Progenitor cell of endocrine pancreas (in vitro differentiated cells): ENCODE measurements around the gene APOL5. TPM values are rescaled to one million over a fixed set of nuclear protein-coding genes. Genes with fewer than 3 reads are reported as not detected.

Experiments used
- DNase-seq: peaks from one replicate; pipeline ENCODE4 v3.0.0; 2021; ENCODE audit warnings: low spot score; ENCODE audit not compliant: unreplicated experiment
- H3K27ac Mint-ChIP-seq: 2 replicates; pipeline ENCODE4 v1.8.0; 2021; ENCODE audit warnings: mild to moderate bottlenecking, moderate library complexity, mixed read lengths
- H3K27me3 Mint-ChIP-seq: 2 replicates; pipeline ENCODE4 v1.8.0; 2021; ENCODE audit warnings: mixed read lengths
- H3K36me3 Mint-ChIP-seq: 2 replicates; pipeline ENCODE4 v1.8.0; 2022; ENCODE audit warnings: mixed read lengths; ENCODE audit not compliant: insufficient read depth
- H3K4me1 Mint-ChIP-seq: 2 replicates; pipeline ENCODE4 v1.8.0; 2021; ENCODE audit warnings: low read depth, mixed read lengths
- H3K4me3 Mint-ChIP-seq: 2 replicates; pipeline ENCODE4 v1.8.0; 2021; ENCODE audit warnings: low read depth, mild to moderate bottlenecking, moderate library complexity, mixed read lengths
- H3K9me3 Mint-ChIP-seq: 2 replicates; pipeline ENCODE4 v1.8.0; 2021; ENCODE audit warnings: low read depth, mixed read lengths
- CTCF ChIP-seq: fragments of 200-600 bp; sonication (generic); IDR thresholded peaks from one replicate; pipeline ENCODE4 v1.5.0; 2021; ENCODE audit warnings: antibody characterized with exemption, mild to moderate bottlenecking; ENCODE audit not compliant: unreplicated experiment
- total RNA-seq: library from RNA; stranded (reverse); gene quantifications from 2 replicates; pipeline ENCODE4 v1.2.1, GENCODE V29; 2021

APOL5 gene
- total RNA-seq, 1 donor from 2014 or later = not detected

DNA sequence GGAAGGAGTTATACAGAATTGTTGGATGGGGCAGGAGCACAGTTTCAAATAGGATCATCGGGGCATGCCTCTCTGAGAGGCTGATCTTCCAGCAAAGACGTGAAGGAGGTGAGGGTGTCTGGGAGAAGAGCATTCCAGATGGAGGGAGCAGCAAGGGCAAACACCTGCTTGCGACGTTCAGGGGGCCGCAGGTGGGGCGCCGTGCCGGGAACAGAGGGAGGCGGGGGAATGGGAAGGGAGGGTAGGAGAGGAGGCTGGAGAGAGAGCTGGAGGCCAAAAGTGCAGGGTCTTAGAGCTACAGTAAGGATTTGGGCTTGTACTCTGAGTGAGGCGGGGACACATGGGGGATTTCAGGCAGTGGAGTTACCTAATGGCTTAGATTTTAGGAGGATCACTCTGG, 13.6 kb downstream of the APOL5 start:
- no peak for DNase-seq
- no peaks in the 10 kb centered on the region for H3K4me1 Mint-ChIP-seq
- no peak overlapping the region for H3K27ac Mint-ChIP-seq
- no peak overlapping the region for H3K4me3 Mint-ChIP-seq
- TF ChIP-seq CTCF = no peak
- no peaks in the 10 kb centered on the region for H3K9me3 Mint-ChIP-seq
- H3K36me3 Mint-ChIP-seq = peaks cover 6% of the 10 kb centered on the region
- H3K27me3 Mint-ChIP-seq = no peaks in the 10 kb centered on the region

DNA sequence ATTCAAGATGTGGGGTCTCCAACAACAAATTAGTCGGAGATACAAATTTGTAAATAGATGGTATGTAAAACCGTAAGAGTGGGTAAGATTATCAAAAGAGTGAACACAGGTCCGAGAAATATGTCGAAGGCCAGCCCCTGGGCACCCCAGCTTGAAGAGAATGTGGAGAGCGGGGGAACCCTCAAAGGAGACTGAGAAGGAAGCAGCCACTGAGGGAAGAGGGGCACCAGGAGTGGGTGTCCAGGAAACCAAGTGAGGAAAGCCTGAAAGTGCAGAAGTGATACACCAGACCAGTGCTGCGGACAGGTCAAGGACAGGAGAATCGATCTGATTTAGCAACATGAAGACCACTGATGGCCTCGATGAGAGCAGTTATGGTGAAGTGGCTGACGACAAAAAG, 14.4 kb downstream of the APOL5 start:
- no peaks in the 10 kb centered on the region for H3K27me3 Mint-ChIP-seq
- no peaks in the 10 kb centered on the region for H3K9me3 Mint-ChIP-seq
- no peaks in the 10 kb centered on the region for H3K4me1 Mint-ChIP-seq
- H3K4me3 Mint-ChIP-seq = no peak overlapping the region
- no peak for TF ChIP-seq CTCF
- no peak for DNase-seq
- H3K27ac Mint-ChIP-seq = no peak overlapping the region
- H3K36me3 Mint-ChIP-seq = peaks cover 11% of the 10 kb centered on the region

DNA sequence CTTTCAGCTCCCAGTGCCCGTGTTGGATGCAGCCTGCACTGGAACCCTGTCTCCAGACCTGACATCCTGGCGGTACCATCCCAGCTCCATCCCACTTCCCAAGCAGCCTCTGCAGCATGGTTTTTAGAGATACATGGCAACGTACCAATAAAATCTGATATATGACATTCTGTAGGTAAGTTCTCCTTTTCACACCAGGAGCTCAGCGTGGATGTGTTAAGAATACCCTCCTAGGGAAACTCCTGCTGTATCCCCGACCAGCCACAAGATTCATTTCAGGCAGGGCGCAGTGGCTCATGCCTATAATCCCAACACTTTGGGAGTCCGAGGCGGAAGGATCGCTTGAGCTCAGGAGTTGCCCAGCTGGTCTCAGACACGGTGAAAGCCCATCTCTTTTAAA, 15.4 kb downstream of the APOL5 start:
- no peak overlapping the region for H3K4me3 Mint-ChIP-seq
- no peaks in the 10 kb centered on the region for H3K9me3 Mint-ChIP-seq
- no peak for TF ChIP-seq CTCF
- H3K27me3 Mint-ChIP-seq = no peaks in the 10 kb centered on the region
- H3K36me3 Mint-ChIP-seq = peaks cover 16% of the 10 kb centered on the region
- no peak overlapping the region for H3K27ac Mint-ChIP-seq
- no peak for DNase-seq
- H3K4me1 Mint-ChIP-seq = no peaks in the 10 kb centered on the region

GRCh38 chr22:35733791-35734516, 16.3 kb downstream of the APOL5 start:
- no peaks in the 10 kb centered on the region for H3K9me3 Mint-ChIP-seq
- no peak overlapping the region for H3K4me3 Mint-ChIP-seq
- H3K36me3 Mint-ChIP-seq = peaks cover 23% of the 10 kb centered on the region
- DNase-seq = no peak
- no peak for TF ChIP-seq CTCF
- no peaks in the 10 kb centered on the region for H3K27me3 Mint-ChIP-seq
- no peak overlapping the region for H3K27ac Mint-ChIP-seq
- no peaks in the 10 kb centered on the region for H3K4me1 Mint-ChIP-seq

DNA sequence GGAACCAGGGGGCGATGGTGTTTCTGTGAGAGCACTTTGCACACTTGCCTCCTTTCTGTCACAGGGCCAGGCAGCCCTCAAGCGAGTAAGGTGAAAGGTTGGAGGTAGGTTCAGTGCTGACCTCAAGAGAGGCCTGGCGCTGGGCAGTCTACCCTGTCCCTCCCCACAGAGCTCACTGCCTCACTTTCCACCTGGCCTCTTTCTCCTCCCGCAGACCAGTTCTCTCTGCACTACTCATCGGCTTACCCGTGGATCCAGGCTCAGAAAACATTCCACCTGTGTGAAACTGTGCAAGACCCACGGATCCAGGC, 16.8 kb downstream of the APOL5 start:
- Mint-ChIP-seq H3K4me1 (no peaks in the 10 kb centered on the region), H3K27me3 (no peaks in the 10 kb centered on the region)

More for the DNA sequence above, 16.8 kb downstream of the APOL5 start:
- Mint-ChIP-seq H3K36me3 (peaks cover 25% of the 10 kb centered on the region), H3K4me3 (no peak overlapping the region), H3K9me3 (no peaks in the 10 kb centered on the region), H3K27ac (no peak overlapping the region)
- no peak for TF ChIP-seq CTCF
- DNase-seq = no peak
